Mucosa of descending colon (tissue), 3 donors: ENCODE results near the gene GRIA4. TPM values are rescaled to one million over a fixed set of nuclear protein-coding genes. Genes with fewer than 3 reads are reported as not detected.

Experiments used
- ATAC-seq: fragments of 200-7000 bp; cut with Tn5 transposase; one replicate; pipeline ENCODE4 v1.9.1; 2020; ENCODE audit warnings: mild to moderate bottlenecking, moderate library complexity
- DNase-seq, 3 donors: peaks; one replicate each; pipeline ENCODE4 v3.0.0-alpha.2; 2020
- H3K36me3 ChIP-seq: fragments of 200-600 bp; one replicate; pipeline ENCODE4 v1.8.0; 2021; ENCODE audit warnings: low read depth, mild to moderate bottlenecking
- H3K4me1 ChIP-seq: fragments of 200-600 bp; one replicate; pipeline ENCODE4 v1.8.0; 2021; ENCODE audit warnings: low read depth, mild to moderate bottlenecking
- H3K4me3 ChIP-seq: fragments of 200-600 bp; one replicate; pipeline ENCODE4 v1.8.0; 2021; ENCODE audit warnings: mild to moderate bottlenecking
- H3K9me3 ChIP-seq: fragments of 200-600 bp; one replicate; pipeline ENCODE4 v1.8.0; 2021; ENCODE audit warnings: mild to moderate bottlenecking
- intact Hi-C, 2 donors: fragments of 100-400 bp; cut with DNase I in 1 of 2; cut with micrococcal nuclease in 1 of 2; formaldehyde crosslinking; loops; one replicate each; pipeline versions ENCODE4 v1.11.0 to v1.11.1; 2022; cut with DNase I, micrococcal nuclease
- total RNA-seq, 3 donors: library from RNA; stranded (reverse); fragmentation: NEBNext Ultra II Directional in 2 of 3; extraction: Animal tissue kit (Norgen Biotek cat#: 25700) in 2 of 3; gene quantifications; one replicate each; pipeline versions ENCODE4 v1.2.1 to v1.2.4, GENCODE V29; 2021 to 2023
- TF ChIP-seq, protein P1 (sequence below): fragments of 200-600 bp; IDR thresholded peaks from one replicate; pipeline ENCODE4 v1.8.0; 2022; ENCODE audit warnings: antibody characterized with exemption, mild to moderate bottlenecking
- donor health status: DM: no; HTN: no; CAD: no; lungs with moderate emphysema.
- donor health status: DM: no; HTN: no; CAD: no.
- donor health status: DM: no; HTN: yes; CAD: no.

GRIA4 gene
- total RNA-seq, 3 donors from 2014 or later: 1.6 to 2.3 (median 1.6) TPM

GRCh38 chr11:105693075-105693759 lies 83.3 kb downstream of the GRIA4 start:
- Histone ChIP-seq H3K36me3 (no peaks in the 10 kb centered on the region), H3K9me3 (no peaks in the 10 kb centered on the region), H3K4me3 (no peak overlapping the region), H3K4me1 (no peaks in the 10 kb centered on the region)
- intact Hi-C loops: no loop called here
- ATAC-seq: no peak
- TF ChIP-seq, protein P1, sequence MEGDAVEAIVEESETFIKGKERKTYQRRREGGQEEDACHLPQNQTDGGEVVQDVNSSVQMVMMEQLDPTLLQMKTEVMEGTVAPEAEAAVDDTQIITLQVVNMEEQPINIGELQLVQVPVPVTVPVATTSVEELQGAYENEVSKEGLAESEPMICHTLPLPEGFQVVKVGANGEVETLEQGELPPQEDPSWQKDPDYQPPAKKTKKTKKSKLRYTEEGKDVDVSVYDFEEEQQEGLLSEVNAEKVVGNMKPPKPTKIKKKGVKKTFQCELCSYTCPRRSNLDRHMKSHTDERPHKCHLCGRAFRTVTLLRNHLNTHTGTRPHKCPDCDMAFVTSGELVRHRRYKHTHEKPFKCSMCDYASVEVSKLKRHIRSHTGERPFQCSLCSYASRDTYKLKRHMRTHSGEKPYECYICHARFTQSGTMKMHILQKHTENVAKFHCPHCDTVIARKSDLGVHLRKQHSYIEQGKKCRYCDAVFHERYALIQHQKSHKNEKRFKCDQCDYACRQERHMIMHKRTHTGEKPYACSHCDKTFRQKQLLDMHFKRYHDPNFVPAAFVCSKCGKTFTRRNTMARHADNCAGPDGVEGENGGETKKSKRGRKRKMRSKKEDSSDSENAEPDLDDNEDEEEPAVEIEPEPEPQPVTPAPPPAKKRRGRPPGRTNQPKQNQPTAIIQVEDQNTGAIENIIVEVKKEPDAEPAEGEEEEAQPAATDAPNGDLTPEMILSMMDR: no peak
- DNase-seq: no peak

DNA sequence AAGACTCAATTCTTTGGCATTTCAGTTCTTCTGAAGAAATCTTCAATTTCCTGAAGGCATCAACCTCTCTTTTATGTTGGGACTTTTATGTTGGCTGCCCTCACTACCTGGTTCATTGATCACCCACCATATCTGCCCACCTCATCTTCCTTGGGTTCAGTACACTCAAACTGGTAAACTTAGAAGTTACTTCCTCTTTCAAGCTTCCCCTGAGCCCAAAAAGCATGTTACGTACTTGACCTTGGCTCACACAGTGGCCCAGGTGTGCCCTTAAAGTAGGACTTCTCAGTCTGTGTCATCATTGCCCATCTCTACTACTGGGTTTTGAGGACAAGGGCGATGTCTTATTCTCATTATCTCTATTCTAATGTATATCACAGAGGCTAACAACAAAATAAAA lies 86.1 kb downstream of the GRIA4 start:
- TF ChIP-seq, protein P1: no peak
- Histone ChIP-seq H3K36me3 (no peaks in the 10 kb centered on the region), H3K9me3 (no peaks in the 10 kb centered on the region), H3K4me1 (no peaks in the 10 kb centered on the region), H3K4me3 (no peak overlapping the region)
- ATAC-seq (no peak), DNase-seq (no peak)
- intact Hi-C loops: no loop called here

DNA sequence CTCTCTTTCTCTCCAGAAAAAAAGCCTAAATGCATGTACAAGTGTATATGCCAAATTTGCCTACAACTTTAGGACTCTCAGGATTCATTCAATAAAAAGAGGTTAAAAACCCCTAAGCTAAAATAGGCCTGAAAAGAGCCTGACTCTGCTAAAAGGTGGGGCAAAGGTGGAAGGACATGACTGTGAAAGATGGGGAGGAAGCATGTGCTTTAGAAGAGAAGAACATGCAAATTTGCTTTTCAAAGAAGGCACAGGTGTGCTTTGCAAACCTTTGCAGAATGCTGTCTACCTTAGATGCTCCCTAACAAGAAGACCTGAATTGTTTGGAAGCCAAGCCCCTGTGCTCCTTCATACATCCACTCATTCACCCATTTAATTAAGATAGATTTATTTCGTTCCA lies 87.4 kb downstream of the GRIA4 start:
- ATAC-seq (no peak), DNase-seq (no peak)
- Histone ChIP-seq H3K36me3 (no peaks in the 10 kb centered on the region), H3K9me3 (no peaks in the 10 kb centered on the region), H3K4me1 (no peaks in the 10 kb centered on the region), H3K4me3 (no peak overlapping the region)
- intact Hi-C loops: no loop called here
- TF ChIP-seq, protein P1: no peak

GRCh38 chr11:105699203-105699602 lies 89.3 kb downstream of the GRIA4 start:
- ATAC-seq (no peak), DNase-seq (no peak)
- no peaks in the 10 kb centered on the region for H3K4me1 ChIP-seq
- TF ChIP-seq, protein P1: no peak
- H3K9me3 ChIP-seq: no peaks in the 10 kb centered on the region
- intact Hi-C loops: no loop called here
- H3K4me3 ChIP-seq: no peak overlapping the region
- H3K36me3 ChIP-seq: no peaks in the 10 kb centered on the region

DNA sequence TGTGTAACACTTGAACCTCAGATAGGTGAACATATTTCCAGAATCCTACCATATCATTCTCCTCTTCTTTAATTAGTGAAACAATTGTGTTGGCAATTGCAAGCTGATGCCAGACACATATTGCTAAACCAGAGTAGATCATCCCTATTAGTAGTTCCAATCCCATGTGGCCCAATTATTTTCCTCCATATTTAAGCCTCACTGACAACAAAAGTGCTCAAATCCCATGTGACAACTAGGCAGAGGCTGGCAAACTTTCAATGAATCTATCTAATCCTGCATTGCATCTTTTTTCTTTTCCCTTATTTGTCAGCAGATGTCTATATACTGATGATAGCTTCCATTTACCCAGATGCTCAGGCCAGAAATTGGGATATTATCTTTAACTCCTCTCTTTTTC lies 90.4 kb downstream of the GRIA4 start:
- intact Hi-C loops: no loop called here
- no peaks in the 10 kb centered on the region for H3K36me3 ChIP-seq
- no peak for DNase-seq
- ATAC-seq: no peak
- TF ChIP-seq, protein P1: no peak
- H3K4me3 ChIP-seq: no peak overlapping the region
- no peaks in the 10 kb centered on the region for H3K9me3 ChIP-seq
- H3K4me1 ChIP-seq: no peaks in the 10 kb centered on the region

- H3K4me3 ChIP-seq: no peak overlapping the region
- H3K9me3 ChIP-seq: no peaks in the 10 kb centered on the region
- no peaks in the 10 kb centered on the region for H3K4me1 ChIP-seq
- DNase-seq (no peak), ATAC-seq (no peak)
- TF ChIP-seq, protein P1: no peak
- intact Hi-C loops: no loop called here
- no peaks in the 10 kb centered on the region for H3K36me3 ChIP-seq
Measured at GRCh38 chr11:105701098-105701497, 91.2 kb downstream of the GRIA4 start.
